ENCODE measurements around the gene MAPKAP1. TPM values are rescaled to one million over a fixed set of nuclear protein-coding genes. Genes with fewer than 3 reads are reported as not detected.

The MAPKAP1 gene
- total RNA-seq, 2 donors from 2014 or later, result 83.7 to 91.8 TPM

DNA sequence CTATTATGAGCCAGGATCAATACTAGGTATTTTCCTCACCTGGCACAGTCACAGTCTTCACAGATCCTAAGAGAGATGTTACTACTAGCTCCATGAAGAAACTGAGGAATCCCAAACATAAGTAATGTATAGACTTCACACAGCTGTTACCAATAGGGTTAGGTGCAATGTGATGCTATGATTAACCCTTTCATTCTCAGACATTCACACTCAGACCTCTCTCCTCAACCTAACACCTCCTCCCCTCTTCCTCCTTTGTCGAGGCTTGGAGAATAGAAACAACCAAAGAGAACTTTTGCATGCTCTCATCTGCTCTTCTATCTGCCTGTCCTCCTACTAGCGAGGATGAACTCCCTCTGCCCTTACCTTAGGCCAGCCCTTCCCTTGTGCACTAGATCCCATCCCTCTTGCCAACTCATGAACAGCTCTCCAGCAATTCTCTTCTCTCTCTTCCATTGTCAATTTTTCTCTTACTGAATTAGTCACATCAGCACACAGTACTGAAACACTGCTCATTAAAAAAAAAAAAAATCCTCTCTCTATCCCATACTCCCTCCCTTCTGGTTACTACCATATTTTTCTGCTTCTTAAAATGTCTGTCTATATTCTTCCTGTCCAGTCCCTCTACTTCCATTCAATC is 47.7 kb downstream of the MAPKAP1 start:
- Histone ChIP-seq H3K9me3 (no peaks in the 10 kb centered on the region), H3K36me3 (replicated peaks in 1 of 2; ENCODE audit: insufficient read depth in 1 of 2, low read depth in 2 of 2) (no peaks in the 10 kb centered on the region), H3K27ac (no peak overlapping the region), H3K27me3 (no peaks in the 10 kb centered on the region), H3K4me1 (no peaks in the 10 kb centered on the region), H3K4me3 (no peak overlapping the region)
- no peak for ATAC-seq
- intact Hi-C loops (cut with DNase I), result no loop called here
- TF ChIP-seq, protein P1, sequence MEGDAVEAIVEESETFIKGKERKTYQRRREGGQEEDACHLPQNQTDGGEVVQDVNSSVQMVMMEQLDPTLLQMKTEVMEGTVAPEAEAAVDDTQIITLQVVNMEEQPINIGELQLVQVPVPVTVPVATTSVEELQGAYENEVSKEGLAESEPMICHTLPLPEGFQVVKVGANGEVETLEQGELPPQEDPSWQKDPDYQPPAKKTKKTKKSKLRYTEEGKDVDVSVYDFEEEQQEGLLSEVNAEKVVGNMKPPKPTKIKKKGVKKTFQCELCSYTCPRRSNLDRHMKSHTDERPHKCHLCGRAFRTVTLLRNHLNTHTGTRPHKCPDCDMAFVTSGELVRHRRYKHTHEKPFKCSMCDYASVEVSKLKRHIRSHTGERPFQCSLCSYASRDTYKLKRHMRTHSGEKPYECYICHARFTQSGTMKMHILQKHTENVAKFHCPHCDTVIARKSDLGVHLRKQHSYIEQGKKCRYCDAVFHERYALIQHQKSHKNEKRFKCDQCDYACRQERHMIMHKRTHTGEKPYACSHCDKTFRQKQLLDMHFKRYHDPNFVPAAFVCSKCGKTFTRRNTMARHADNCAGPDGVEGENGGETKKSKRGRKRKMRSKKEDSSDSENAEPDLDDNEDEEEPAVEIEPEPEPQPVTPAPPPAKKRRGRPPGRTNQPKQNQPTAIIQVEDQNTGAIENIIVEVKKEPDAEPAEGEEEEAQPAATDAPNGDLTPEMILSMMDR (IDR thresholded peaks at IDR 0.05), result no peak
- TF ChIP-seq POLR2A (IDR thresholded peaks at IDR 0.05), result no peak
- DNase-seq, result no peak
- 81% methylated on average over 2 of the region's 2 CpGs for WGBS, 2 donors

DNA sequence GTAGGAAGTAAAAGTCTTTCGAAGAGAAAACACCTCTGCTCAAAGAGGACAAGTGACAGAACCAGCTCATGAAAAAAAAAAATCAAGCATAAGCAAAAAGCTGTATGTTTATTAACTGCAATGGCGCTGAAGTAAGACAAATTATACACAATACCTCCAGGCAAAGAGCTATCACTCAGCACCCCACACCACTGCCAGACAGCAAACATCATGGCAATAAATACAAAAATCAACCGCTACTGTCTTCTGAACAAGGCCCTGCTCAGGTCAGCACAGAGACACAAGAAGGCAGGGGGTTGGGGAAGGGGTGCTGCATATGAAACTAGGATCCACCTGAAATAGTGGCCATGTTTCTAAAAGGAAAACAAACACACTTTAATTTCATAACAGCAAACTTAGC is 50.4 kb downstream of the MAPKAP1 start:
- Histone ChIP-seq H3K4me3 (no peak overlapping the region), H3K9me3 (no peaks in the 10 kb centered on the region), H3K4me1 (no peaks in the 10 kb centered on the region), H3K36me3 (replicated peaks in 1 of 2; ENCODE audit: insufficient read depth in 1 of 2, low read depth in 2 of 2) (no peaks in the 10 kb centered on the region), H3K27ac (no peak overlapping the region), H3K27me3 (no peaks in the 10 kb centered on the region)
- TF ChIP-seq POLR2A (IDR thresholded peaks at IDR 0.05), result no peak
- TF ChIP-seq, protein P1 (IDR thresholded peaks at IDR 0.05), result no peak
- intact Hi-C loops (cut with DNase I), result no loop called here
- ATAC-seq, result no peak
- DNase-seq, result no peak
- WGBS, 2 donors, result 88 to 95% methylated on average over 3 of the region's 3 CpGs

DNA sequence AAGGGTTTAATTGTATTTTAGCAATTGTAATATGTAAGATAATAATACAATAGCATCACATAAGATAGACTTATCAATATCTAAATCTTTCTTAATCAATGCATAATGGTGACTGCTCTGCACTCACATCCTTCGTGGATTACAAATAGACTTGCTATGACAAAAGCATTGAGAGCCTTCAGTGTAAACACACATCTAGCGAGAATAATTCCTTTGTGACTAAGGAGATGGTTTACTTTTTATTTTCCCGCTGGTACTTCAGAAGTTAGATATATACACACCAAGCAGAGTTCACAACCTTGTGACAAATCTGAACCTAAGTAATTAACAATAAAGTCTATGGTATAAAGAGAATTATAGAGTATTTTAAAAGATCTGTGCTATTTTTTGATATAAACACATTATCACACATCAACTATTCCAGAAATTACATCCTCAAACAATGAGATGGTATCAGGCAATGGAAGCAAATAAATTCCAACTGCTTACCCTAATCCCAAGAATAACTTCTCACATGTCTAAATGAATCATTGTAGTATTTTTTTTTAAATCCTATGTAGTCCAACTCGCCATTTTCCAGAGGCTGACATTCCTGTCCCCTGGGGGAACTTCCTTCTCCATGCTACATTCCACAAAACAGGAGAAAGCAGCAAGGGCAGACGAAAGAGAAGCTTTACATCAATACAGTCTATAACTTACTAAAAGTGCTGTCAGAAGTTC is 51.2 kb downstream of the MAPKAP1 start:
- 84 to 88% methylated on average over 5 of the region's 5 CpGs for WGBS, 2 donors
- no peak for TF ChIP-seq POLR2A (IDR thresholded peaks at IDR 0.05)
- no peaks in the 10 kb centered on the region for H3K36me3 ChIP-seq (replicated peaks in 1 of 2; ENCODE audit: insufficient read depth in 1 of 2, low read depth in 2 of 2)

DNA sequence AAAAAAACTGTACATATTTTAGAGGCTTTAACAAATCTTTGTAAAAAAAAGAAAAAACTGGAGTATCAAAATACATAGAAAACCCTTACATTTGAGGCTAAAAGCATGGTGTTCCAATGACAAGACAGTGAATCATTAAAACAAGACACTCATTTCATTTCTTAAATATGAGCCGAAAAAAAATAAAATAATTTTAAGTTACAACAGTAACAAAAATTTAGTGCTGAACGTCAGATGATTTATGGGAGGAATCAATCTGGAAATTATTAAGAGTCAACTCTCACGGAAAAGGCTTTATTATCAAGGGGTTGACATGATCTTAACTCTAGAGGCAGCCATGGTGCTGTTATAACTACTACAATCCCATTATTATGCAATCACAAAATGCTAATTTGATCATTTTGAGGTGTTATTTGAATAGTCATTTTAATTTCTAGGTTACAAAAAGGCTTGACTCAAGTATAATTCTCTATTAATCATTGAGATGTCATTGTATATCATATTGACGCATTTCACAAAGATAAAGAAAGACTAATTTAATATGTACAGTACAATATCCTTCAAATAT is 51.9 kb downstream of the MAPKAP1 start:
- no peak for DNase-seq
- WGBS, 2 donors, result 86% methylated on average over 4 of the region's 4 CpGs
- intact Hi-C loops (cut with DNase I), result no loop called here
- H3K27ac ChIP-seq, result no peak overlapping the region
- no peaks in the 10 kb centered on the region for H3K9me3 ChIP-seq
- H3K4me3 ChIP-seq, result no peak overlapping the region
- TF ChIP-seq, protein P1 (IDR thresholded peaks at IDR 0.05), result no peak
- TF ChIP-seq POLR2A (IDR thresholded peaks at IDR 0.05), result no peak
- no peak for ATAC-seq
- no peaks in the 10 kb centered on the region for H3K36me3 ChIP-seq (replicated peaks in 1 of 2; ENCODE audit: insufficient read depth in 1 of 2, low read depth in 2 of 2)
- no peaks in the 10 kb centered on the region for H3K4me1 ChIP-seq
- H3K27me3 ChIP-seq, result no peaks in the 10 kb centered on the region

More for the DNA sequence above, 51.2 kb downstream of the MAPKAP1 start:
- no peaks in the 10 kb centered on the region for H3K27me3 ChIP-seq
- H3K9me3 ChIP-seq, result no peaks in the 10 kb centered on the region
- H3K4me1 ChIP-seq, result no peaks in the 10 kb centered on the region
- DNase-seq (no peak), ATAC-seq (no peak)
- no peak overlapping the region for H3K27ac ChIP-seq
- no peak overlapping the region for H3K4me3 ChIP-seq
- intact Hi-C loops (cut with DNase I), result no loop called here

DNA sequence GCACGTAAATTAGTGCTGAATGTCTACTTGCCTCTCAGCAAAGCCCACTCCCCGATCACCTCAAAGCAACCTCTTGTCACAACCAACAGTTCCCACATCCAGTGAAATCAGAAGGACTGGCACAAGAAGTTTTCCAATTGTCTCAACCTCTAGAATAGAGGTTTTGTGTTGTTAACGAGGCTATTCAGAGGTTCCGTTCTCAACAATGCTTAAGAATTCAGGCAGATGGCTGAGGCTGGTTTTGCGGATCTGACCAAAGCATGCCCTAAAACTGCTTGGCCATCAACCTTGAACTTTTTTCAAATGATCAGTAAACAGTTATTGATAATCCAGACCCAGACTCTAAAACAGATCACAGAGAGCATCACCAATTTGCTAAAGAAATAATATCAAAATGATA is 52.9 kb downstream of the MAPKAP1 start:
- no peak for DNase-seq
- no peaks in the 10 kb centered on the region for H3K36me3 ChIP-seq (replicated peaks in 1 of 2; ENCODE audit: insufficient read depth in 1 of 2, low read depth in 2 of 2)
- H3K27me3 ChIP-seq, result no peaks in the 10 kb centered on the region
- no peak overlapping the region for H3K4me3 ChIP-seq
- H3K27ac ChIP-seq, result no peak overlapping the region
- no peaks in the 10 kb centered on the region for H3K9me3 ChIP-seq
- 77 to 89% methylated on average over 5 of the region's 5 CpGs for WGBS, 2 donors
- H3K4me1 ChIP-seq, result peaks cover 10% of the 10 kb centered on the region
- intact Hi-C loops (cut with DNase I), result no loop called here
- ATAC-seq, result no peak
- no peak for TF ChIP-seq POLR2A (IDR thresholded peaks at IDR 0.05)
- TF ChIP-seq, protein P1 (IDR thresholded peaks at IDR 0.05), result no peak
